ENCODE results near the gene B4GALT2. TPM values are rescaled to one million over a fixed set of nuclear protein-coding genes. Genes with fewer than 3 reads are reported as not detected.

The B4GALT2 gene
- total RNA-seq, 1 experiment from 2014 or later = 70.9 TPM

- no peak overlapping the region for H2AK5ac ChIP-seq (ENCODE audit: insufficient read length, low read length)
- H3K9ac ChIP-seq (ENCODE audit: extremely low read depth, insufficient read length, low read length) = no peak overlapping the region
- Mint-ChIP-seq H3K36me3 (ENCODE audit: insufficient read depth in 1 of 3, low read depth in 3 of 3) (peaks cover 16 to 52% (median 47%) of the 10 kb centered on the region in 3 experiments; a peak in 6 of 7 replicates), H3K4me1 (peaks cover 13 to 14% of the 10 kb centered on the region in 2 experiments), H3K4me3 (no peak overlapping the region; a peak in 1 of 5 replicates), H3K27me3 (ENCODE audit: low read depth) (no peaks in the 10 kb centered on the region; the same call in 1 of the 2 replicates), H3K27ac (peak overlapping the region in 1 of 3 experiments; percentile 36; a peak in 2 of 7 replicates), H3K9me3 (no peaks in the 10 kb centered on the region; a peak in 1 of 5 replicates)
- no peaks in the 10 kb centered on the region for H3K79me1 ChIP-seq (ENCODE audit: insufficient read depth, low read depth, low read length, poor library complexity, severe bottlenecking)
- no peaks in the 10 kb centered on the region for H3K9me3 ChIP-seq (ENCODE audit: control insufficient read depth, low read depth, low read length)
- H3K4me1 ChIP-seq (ENCODE audit: insufficient read depth, low read length) = peaks cover 3% of the 10 kb centered on the region; the same call in 1 of the 2 replicates
- H3T11ph ChIP-seq (ENCODE audit: low read length) = no peak overlapping the region
- no peaks in the 10 kb centered on the region for H3K27me3 ChIP-seq (ENCODE audit: insufficient read depth, low read length)
- no peaks in the 10 kb centered on the region for H4K20me1 ChIP-seq (ENCODE audit: control insufficient read depth, insufficient read depth, insufficient read length)
- no peak overlapping the region for H4K8ac ChIP-seq (replicated peaks; ENCODE audit: insufficient read length, low read depth, low read length)
- H2BK15ac ChIP-seq (ENCODE audit: low read depth, low read length) = no peak overlapping the region
- no peak overlapping the region for H3K4ac ChIP-seq (ENCODE audit: low read depth, low read length)
- no peaks in the 10 kb centered on the region; the same call in 1 of the 2 replicates for H3K79me2 ChIP-seq (ENCODE audit: insufficient read depth, low read length)
- TF ChIP-seq, protein P1, sequence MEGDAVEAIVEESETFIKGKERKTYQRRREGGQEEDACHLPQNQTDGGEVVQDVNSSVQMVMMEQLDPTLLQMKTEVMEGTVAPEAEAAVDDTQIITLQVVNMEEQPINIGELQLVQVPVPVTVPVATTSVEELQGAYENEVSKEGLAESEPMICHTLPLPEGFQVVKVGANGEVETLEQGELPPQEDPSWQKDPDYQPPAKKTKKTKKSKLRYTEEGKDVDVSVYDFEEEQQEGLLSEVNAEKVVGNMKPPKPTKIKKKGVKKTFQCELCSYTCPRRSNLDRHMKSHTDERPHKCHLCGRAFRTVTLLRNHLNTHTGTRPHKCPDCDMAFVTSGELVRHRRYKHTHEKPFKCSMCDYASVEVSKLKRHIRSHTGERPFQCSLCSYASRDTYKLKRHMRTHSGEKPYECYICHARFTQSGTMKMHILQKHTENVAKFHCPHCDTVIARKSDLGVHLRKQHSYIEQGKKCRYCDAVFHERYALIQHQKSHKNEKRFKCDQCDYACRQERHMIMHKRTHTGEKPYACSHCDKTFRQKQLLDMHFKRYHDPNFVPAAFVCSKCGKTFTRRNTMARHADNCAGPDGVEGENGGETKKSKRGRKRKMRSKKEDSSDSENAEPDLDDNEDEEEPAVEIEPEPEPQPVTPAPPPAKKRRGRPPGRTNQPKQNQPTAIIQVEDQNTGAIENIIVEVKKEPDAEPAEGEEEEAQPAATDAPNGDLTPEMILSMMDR (conservative IDR thresholded peaks at IDR 0.05) = no peak
- no peak overlapping the region for H2BK20ac ChIP-seq (ENCODE audit: low read depth, low read length, poor library complexity, severe bottlenecking)
- DNase-seq = no peak
- H3K23me2 ChIP-seq (ENCODE audit: insufficient read length, low read depth, low read length, poor library complexity, severe bottlenecking) = peaks cover 10% of the 10 kb centered on the region
- H3K23ac ChIP-seq (ENCODE audit: insufficient read length, low read depth, low read length) = no peak overlapping the region
- H4K5ac ChIP-seq (ENCODE audit: insufficient read length, low read depth, low read length) = no peak overlapping the region
- no peak overlapping the region for H3K4me2 ChIP-seq (ENCODE audit: insufficient read depth, insufficient read length, low read length)
- H2BK12ac ChIP-seq (ENCODE audit: insufficient read length, low read depth, low read length) = no peak overlapping the region
- H2BK5ac ChIP-seq (ENCODE audit: insufficient read length, low read length) = no peak overlapping the region
- H3K56ac ChIP-seq (ENCODE audit: insufficient read length, low read depth, low read length) = no peak overlapping the region
- no peak overlapping the region for H2BK120ac ChIP-seq (ENCODE audit: low read depth, low read length, poor library complexity, severe bottlenecking)
- H3K27ac ChIP-seq (ENCODE audit: insufficient read length, low read depth, low read length) = no peak overlapping the region
- no peak overlapping the region for H3K18ac ChIP-seq (ENCODE audit: insufficient read length, low read depth, low read length)
- no CpG with 5 or more reads among the region's 12 CpGs for WGBS (ENCODE audit: extremely low coverage, insufficient read length, low lambda C conversion rate)
- no peak overlapping the region for H2AFZ ChIP-seq (ENCODE audit: low read length)
- no peak overlapping the region for H4K91ac ChIP-seq (ENCODE audit: insufficient read length, low read depth, low read length)
- no peak overlapping the region for H3K14ac ChIP-seq (ENCODE audit: insufficient read depth, low read length)
These were observed 4.4 kb downstream of the B4GALT2 start for GRCh38 chr1:43983253-43983899.
